K562 treated with DMSO at 1 percent for 48 hours (cell line): Measurements from ENCODE around the gene CFC1B. TPM values are rescaled to one million over a fixed set of nuclear protein-coding genes. Genes with fewer than 3 reads are reported as not detected.

Experiments
- total RNA-seq: library from RNA; unstranded; fragments of 300-600 nt; gene quantifications from 2 replicates; pipeline ENCODE4 v1.2.3, GENCODE V29; 2022; ENCODE audit warnings: low replicate concordance; ENCODE audit errors: extremely low read depth

CFC1B gene
- not detected in 2 replicates for total RNA-seq

DNA sequence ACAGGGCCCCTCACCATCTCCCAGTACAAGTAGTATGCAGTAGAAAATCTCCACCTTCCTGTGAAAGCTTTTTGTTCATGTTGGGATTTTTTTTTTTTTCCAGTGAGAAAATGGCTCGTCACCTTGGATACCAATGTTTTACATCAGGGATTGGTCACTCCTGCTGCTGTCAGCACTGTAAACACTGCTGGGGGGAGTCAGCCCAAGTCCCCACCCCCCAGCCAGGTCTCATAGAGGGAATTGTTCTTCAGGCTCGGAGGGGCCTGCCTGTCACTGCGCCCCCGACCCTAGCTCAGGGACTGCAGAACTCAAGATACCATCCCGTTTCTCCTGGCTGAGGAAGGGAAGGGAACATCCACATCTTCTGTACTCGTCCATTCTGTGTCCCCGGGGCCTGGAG lies at the start of gene CFC1B:
TSS of gene CFC1B (plus strand) at position 231 of the 400 bp plus-strand sequence. CDS start 263 bp downstream, outside the sequence.

DNA sequence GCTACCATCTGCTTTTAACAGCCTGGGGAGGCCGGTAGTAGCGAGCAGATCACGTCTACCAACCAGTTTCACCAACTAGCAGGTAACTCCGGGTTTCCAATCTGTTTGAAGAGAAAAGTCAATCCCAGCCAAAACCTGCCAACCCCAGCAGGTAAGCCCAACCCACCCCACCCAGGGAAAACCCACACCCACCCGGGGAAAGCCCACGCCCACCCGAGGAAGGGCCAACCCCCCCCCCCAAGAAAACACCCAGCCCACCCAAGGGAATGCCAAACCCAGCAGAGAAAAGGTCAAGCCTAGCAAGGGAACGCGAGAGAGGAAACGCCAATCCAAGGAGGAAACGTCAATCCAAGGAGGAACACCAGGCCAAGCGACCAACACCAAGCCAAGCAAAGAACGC lies 11.8 kb upstream of the CFC1B start, which contains the start of gene POTEI:
TSS of gene POTEI (minus strand) at position 101 of the 400 bp plus-strand sequence. CDS start at position 8, 93 bp downstream.

Other genes starting within 250 kb of the CFC1B start
- not detected in 2 replicates for gene IMP4, start 178.3 kb upstream of the CFC1B start, total RNA-seq
- gene PTPN18, start 165.2 kb upstream of the CFC1B start, total RNA-seq: not detected in 2 replicates
- not detected in 2 replicates for gene POTEI, start 11.9 kb upstream of the CFC1B start, total RNA-seq
- not detected in 2 replicates for gene CFC1, start 78.4 kb downstream of the CFC1B start, total RNA-seq
- not detected in 2 replicates for gene POTEJ, start 90.2 kb downstream of the CFC1B start, total RNA-seq
- not detected in 2 replicates for gene GPR148, start 207.8 kb downstream of the CFC1B start, total RNA-seq
- not detected in 2 replicates for gene AMER3, start 234.3 kb downstream of the CFC1B start, total RNA-seq